Fibroblast of lung (primary cell): ENCODE results near the gene ZNF507.

Experiments used
- CTCF ChIP-seq, 2 donors: IDR thresholded peaks in 1 of 2; conservative IDR thresholded peaks in 1 of 2; 1 replicate in 1 of 2; 2 replicates in 1 of 2; pipeline ENCODE4 v1.5.1; 2011 to 2012; ENCODE audit warnings: low read length in 2 of 2, control low read depth in 1 of 2, inconsistent platforms in 1 of 2, low read depth in 1 of 2, mild to moderate bottlenecking in 1 of 2
- EZH2 ChIP-seq: IDR thresholded peaks from 2 replicates; pipeline ENCODE4 v1.5.1; 2012; ENCODE audit warnings: low read length, control low read depth, mild to moderate bottlenecking; ENCODE audit errors: missing control alignments

GRCh38 chr19:32401992-32402391, 56.6 kb downstream of the ZNF507 start:
- TF ChIP-seq CTCF (conservative IDR thresholded peaks at IDR 0.05 in 1 of 2, IDR thresholded peaks at IDR 0.05 in 1 of 2; ENCODE audit: low read depth in 1 of 2, low read length in 2 of 2) (no peak), EZH2 (no peak)
